ENCODE results near the gene SNRPB.
A peak's percentile ranks its signal among the peaks of the same experiment; 100 is the strongest.

Gene SNRPB

DNA sequence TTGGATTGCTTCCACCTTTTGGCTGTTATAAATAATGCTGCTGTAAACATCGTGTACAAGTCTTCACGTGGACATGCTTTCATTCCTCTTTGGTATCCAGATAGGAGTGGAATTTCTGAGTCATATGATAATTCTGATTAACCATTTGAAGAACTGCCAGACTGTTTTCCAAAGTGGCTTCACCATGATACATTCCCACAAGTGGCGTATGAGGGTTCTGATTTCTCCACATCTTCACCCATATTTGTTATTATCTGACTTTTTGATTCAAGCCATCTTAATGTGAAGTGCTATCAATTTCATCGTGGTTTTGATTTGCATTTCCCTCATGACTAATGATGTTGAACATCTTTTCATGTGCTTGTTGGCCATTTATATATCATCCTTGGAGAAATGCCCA, 2.9 kb upstream of the SNRPB start:
- DNase-seq = no peak

DNA sequence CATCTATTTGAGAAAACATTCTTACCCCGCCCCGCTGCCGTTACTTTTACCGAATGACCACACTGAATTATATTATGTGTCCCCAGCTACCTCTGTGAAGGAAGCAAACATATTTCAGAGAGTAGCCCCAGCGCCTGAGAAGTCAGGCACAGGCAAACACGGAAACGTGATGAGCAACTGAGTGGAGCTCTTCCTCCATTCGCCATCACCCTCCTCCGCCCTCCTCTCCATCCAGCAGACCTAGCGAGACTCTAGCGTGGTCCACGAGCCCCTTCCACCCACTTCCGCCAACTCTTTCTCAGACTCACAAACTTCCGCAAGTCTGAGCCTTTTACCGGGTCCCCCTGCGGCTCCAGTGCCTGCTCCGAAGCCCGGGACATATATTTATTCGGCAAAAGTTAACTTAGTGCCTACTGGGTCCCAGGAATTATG, 582 bp downstream of the SNRPB start:
- no peak for DNase-seq

DNA sequence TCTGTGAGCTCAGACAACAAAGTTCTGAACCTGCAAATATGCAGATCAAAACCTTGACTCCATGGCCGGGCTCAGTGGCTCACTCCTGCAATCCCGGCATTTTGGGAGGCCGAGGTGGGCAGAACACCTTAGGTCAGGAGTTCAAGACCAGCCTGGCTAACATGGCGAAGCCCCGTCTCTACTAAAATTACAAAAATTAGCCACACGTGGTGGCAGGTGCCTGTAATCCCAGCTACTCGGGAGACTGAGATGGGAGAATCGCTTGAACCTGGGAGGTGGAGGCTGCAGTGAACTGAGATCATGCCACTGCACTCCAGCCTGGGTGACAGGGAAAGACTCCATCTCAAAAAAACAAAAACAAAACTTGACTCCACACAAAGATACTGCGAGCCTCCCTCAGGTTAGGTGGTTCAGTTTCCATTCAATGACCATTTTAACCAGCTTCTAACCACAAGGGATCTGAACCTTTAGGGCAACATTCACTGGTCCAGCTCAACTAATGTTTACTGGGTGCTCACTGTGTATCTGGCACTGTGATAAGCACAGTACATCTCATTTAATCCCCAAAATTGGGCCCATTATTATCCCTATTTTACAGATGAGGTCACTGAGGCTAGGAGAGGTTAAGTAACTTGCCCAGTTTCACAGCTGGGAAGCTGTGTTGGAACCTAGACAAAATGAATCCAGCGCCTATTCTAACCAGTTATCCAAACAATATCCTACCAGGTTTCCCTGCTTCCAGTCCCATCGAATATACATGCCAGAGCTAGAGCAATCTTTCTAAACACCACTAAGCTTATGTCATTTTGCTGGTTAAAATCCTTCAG, 1.8 kb downstream of the SNRPB start:
- no peak for DNase-seq

DNA sequence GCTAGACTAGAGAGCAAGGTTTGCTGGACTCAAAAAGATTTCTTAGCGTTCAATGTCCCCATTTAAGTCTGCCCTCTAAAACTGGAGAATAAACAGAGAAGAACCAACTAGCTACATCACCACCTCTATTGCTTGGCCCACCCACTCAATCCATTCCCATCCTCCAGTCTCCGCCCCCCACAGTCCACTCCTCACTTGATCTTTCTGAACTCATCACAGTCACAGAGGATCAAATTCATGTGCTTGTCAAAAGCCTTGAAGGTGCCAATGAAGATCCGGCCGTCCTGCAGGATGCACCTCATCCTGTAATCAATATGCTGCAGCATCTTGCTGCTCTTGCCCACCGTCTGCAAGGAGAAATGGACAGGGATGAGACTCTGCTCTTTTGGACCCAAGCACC, 3.2 kb downstream of the SNRPB start:
- no peak for DNase-seq

DNA sequence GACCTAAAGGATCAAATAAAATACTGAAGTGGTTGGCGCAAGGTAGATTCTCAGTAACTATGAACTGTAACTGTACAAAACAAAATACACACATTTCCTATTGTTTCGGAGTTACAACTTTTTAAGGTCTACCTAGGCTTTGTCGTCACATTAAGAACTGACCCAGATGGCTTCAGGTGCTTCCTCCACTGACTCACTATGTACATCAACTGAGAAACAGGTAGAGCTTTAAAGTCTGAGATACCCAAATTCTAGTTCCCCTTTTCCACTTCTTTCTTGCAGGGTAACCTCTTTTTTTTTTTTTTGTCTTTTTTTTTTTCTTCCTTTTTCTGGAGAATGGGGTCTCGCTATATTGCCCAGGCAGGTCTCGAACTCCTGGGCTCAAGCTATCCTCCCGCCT, 5.5 kb downstream of the SNRPB start:
- no peak for DNase-seq

DNA sequence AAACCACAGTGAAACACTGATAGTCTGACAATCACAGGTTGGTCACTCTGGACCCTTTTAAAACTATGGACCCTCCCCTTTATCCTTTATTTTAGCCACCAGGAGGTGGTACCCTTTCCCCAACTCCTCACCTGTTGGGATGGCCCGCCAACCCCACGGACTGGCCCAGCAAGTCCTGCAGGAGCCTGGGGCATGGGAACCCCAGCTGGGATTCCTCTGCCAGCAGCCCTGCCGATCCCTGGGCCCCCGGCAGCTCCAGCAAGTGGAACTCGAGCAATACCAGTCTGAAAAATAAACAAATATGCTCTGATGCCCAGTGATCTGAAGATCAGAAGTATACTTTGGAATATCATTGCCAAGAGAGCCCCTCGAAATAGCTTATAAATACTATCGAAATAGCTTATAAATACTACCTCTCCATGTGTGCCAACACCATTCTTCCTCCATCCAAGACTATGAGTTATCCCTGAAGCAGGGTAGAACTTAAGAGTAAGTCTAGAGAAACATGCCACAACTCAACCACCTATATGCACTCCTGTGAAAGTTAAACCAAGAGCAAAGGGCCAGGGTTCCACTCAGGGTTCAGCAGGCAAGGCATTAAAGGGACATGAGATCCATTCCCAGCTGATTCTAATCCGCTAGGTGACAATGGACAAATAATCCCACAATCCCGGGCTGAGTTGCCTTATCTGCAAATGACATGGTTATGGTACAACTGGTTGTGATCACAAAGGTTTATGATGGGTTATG, 6.8 kb downstream of the SNRPB start:
- no peak for DNase-seq

DNA sequence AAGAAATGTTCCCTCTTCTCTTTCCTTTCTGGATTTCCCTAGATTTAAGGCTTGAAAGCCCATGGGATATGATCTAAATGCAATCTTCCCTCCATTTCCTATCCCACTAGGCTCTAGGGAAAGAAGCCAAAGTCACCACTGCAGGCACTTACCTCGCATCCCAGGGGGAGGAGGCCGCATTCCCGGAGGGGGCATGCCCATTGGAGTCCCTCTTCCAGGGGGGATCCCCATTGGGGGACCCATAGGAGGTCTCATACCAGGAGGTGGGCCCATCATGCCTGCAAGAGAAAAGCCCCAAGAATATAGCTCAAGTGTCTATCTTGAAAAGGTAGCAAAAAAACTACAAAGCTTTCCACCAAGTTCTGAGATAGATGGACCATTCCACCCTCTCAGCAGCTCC, 8.1 kb downstream of the SNRPB start:
- no peak for DNase-seq

DNA sequence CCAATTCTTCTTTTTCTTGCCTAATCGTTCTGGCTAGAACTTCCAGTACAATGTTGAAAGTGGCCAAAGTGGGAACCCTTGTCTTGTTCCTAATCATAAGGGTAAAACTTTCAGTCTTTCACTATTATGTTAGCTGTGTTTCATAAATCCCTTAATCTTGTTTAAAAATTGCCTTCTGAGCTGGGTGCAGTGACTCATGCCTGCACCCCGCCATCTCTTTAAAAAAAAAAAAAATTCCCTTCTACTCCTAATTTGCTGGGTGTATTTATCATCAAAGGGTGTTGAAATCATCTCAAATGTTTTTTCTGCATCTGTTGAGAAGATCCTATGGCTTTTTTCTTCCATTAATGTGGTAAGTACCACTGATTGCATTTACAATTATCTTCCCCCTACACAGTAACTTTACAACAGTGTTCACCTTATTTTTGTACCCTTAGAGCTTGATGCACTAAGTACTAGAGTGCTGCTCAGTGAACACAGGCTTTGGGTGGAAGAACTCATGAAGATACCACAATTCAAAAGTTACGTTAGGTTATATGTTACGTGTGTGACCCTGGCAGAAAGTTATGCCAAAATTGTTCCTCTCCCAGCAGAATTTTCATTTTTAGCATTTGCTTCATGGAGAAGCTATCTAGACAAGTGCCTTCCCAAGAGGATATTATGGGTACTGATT, 9.7 kb downstream of the SNRPB start:
- DNase-seq = no peak

DNA sequence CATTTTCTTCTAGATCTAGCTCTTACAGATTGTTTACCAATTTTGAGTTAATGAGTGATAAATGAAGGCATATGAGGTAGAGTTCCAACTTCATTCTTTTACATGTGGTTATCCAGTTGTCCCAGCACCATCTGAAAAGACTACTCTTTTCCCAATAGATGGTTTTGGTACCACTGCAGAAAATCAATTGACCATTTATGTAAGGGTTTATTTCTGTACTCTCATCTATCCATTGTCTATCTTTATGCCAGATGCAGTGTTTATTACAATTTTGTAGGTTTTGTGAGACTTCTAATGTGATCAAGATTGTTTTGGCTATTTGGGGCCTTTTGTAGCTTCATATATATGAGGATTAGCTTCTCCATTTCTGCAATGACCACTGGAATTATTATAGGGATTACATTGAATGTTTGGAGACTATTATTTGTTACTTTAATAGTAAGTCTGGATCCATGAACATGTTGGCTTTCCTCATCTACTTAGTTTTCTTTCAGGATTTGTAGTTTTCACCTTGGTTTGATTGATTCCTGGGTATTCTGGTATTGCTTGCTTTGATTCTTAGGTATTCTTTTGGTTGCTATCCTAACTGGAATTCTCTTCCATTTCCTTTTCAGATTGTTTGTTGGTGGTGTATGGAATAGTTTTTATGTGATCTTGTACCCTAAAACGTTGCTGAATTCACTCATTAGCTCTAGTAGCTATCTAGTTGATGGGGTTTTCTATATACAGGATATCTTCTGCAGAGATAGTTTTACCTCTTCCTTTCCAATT, 10.4 kb downstream of the SNRPB start:
- no peak for DNase-seq

DNA sequence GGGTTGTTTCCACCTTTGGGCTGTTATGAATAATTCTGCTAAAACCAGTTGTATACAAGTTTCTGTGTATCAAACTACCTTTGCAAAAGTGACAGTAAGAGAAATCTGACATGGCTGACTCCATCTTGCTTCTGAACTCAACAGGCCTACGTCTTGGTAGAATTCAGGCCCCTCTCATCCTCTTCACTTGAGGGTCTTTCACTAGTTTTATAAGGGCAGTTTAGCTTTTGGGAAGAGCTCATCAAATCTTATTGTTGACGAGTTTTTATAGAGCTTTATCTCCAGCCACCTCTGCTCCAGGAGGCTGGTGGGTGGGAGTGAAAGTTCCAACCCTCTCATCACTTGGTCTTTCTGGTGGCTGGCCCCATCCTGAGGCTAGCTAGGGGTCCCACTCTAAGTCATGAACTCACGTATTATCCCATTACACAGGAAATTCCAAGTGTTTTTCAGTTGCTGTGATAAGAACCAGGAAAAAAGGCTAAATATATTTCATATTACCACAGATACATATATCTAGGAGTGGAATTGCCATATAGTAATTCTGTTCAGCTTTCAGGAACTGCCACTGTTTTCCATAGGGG, 11.6 kb downstream of the SNRPB start:
- DNase-seq = no peak

DNA sequence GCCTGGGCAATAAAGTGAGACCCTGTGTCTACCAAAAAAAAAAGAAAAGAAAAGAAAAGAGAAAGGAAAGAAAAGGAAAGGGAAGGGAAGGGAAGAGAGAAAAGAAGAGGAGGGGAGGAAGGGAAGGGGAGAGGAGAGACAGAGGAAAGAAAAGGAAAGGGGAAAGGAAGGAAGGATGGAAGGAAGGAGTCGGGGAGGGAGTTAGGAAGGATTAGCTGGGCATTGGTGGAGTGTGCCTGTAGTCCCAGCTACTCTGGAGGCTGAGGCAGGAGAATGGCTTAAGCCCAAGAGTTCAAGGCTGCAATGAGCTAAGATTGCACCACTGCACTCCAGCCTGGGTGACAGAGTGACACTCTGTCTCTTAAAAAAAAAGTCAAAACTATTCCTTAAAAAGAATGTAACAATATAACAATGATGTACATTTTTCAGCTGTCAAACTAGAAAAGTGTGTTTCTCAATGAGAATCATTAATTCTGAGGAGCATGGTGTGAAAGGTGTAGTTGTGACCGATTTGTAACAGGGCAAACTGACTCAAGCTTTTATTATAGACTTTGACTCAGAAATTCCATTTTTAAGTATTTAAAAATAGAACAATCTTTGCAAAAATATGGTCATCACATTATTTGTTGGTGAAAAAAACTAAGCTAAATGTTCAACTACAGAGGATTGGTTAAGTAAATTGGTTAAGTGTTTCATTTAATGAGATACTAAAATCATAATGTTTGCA, 14.7 kb downstream of the SNRPB start:
- DNase-seq = no peak

DNA sequence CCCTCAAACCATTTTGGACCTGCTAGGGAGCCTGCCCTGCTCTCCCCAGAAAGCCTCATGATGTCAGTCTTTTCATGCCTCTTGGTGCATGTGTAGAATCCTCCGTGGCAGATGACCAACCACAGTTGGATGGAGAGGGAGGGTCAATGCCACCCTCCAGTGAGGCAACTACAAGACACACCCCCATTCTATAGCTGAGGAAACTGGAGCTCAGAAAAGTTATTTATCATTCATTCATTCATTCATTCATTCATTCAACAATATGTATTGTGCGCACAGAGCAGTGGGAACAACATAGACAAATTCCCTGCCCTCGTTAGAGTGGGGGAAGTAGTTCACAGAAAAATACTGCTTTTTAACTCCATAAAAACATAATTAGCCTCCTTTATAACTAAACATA, 16.8 kb downstream of the SNRPB start:
- DNase-seq = no peak

DNA sequence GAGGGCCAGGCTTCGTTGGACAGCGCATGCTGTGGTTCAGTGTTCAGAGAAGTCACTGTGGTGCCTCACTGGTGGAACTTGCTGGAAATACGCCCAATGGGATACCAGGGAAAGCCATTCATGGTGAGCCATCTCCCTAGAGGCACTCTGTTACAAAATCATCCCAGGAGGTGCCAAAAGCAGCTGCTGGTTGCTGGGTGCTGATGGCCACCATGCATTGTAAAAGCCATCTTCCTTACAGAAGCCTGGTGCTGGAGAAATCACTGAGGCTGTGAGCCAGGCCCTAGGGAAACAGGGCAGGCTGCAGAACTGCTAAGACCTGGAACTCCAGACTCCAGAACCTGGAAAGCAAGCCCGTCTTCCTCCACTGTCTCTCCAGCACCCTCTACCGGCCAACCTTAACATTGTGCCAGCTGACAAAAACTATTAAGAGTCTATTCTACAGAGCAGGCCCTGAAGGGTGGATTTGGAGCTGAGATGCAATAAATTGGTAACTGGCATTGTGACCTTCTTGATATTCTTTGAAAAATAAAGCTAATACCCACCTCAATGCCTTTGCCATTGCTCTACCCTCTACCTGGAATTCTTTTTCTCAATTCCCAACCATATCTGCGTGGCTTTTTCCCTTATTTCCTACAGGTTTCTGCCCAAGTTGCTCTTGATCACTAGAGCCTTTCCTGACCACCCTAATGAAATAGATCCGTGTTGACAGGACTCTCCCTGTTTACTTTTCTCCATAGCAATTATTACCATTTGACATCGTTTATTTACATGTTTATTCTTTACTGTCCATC, 18.5 kb downstream of the SNRPB start:
- peak; percentile 10 for DNase-seq

DNA sequence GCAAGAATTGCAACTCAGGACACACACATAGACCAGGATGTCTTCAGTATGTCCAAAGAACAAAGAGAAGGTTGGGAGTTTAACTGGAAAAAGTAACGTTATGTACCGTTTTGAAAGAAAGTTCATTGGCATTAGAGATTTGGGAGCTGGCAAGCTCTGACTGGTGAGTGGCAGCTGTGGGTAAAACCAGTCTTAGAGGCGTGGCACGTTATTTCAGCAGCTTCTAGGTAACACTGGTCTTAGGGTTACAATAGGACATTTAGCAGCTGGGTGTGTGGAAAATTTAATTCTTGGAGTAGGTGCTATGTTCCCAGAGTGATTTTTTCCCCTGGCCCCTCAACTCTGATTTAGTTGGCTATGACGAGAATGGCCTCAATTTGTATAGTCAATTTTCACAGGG, 19.2 kb downstream of the SNRPB start:
- no peak for DNase-seq

DNA sequence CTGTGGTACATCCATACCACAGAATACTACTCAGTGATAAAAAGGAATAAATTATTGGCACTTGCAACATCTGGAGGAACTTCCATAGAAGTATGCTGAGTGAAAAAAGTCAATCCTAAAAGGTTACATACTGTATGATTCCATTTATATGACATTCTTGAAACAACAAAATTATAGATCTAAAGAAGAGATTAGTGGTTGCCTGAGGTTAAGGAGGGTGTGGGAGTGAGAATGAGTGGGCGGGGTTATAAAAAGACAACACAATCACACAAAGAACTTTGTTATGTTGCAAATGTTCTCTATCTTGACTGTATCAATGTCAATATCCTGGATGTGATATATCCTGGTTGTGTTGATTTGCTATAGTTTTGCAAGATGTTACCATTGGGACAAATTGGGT, 21.2 kb downstream of the SNRPB start:
- no peak for DNase-seq

DNA sequence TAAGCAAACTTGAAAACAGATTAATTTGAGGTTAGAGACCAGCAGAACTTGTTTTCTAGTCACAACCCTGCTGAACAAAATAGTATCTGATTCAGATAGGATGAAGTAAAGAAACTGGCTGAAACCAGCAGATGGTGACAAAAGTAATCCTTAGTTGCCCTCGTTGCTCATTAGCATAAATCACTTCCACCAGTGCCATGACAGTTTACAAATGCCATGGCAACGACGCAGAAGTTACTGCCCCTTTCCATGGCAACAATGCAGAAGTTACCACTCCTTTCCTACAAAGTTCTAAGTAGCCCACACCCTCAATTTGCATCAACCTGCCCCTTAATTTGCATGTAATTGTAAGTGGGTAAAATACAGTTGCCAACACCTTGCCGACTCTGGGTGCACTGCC, 23.7 kb downstream of the SNRPB start:
- DNase-seq = no peak

DNA sequence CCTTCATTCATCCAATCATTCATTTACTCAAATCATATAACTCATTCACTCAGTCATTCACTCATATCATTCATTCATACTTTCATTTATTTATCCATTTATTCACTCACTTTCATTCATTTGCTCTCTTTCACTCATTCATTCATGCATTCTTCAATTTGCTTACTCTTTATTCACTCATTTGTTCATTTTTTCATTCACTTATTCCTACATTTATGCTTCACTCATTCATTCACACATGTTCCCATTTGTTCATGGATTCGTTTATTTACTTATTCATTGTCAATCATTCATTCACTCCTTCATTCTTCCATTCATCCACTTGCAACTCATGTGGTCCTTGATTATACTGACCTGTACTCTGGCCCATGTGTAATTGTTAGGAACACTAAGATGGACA, 39.4 kb downstream of the SNRPB start:
- no peak for DNase-seq

DNA sequence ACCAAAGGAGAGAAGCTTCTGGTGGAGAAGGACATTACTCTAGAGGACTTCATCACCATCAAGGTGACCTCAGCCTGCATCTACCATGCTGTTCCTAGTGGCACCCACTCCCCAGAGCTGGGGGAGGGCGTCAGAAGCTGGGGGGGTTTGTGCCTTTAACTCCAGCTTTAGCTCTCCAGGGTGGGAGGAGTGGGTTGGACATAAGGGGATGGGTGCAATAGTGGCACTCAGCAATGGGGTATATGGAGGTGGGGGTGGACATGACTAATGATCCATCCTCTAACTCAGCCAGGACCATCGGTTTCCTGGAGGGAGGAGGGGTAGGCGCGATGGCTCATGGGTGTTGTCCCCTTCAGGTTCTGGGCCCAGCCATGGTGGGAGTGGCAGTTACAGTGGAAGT, 40.1 kb downstream of the SNRPB start:
- no peak for DNase-seq

DNA sequence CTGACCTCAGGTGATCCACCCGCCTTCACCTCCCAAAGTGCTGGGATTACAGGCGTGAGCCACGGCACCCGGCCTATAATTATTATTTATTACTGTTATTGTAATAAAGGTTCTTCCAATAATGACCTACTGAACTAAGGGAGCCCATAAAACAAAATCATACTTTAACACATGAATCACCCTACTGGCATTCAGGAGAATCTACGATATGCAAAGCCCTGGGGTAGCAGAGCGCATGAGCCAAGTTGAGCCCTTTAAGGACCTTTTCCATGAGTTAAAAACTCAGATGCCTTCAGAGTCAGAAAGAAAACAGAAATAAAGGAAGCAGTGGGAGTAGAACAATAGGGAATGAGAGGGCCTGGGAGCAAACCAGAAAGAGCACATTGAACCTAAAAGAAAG, 41.5 kb downstream of the SNRPB start:
- DNase-seq = no peak

DNA sequence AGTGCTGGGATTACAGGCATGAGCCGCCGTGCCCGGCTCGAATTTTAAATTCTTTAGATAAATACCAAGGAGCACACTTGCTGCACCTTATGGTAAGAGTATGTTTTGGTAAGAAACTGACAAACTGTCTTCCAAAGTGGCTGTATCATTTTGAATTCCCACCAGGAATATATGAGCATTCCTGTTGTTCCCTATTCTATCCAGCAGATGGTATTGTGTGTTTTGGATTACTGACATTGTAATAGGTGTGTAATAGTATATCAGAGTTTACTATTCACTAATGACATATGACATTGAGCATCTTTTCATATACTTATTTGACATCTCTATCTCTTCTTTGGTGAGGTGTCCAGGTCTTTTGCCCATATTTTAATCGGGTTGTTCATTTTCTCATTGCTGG, 49.3 kb downstream of the SNRPB start:
- no peak for DNase-seq

DNA sequence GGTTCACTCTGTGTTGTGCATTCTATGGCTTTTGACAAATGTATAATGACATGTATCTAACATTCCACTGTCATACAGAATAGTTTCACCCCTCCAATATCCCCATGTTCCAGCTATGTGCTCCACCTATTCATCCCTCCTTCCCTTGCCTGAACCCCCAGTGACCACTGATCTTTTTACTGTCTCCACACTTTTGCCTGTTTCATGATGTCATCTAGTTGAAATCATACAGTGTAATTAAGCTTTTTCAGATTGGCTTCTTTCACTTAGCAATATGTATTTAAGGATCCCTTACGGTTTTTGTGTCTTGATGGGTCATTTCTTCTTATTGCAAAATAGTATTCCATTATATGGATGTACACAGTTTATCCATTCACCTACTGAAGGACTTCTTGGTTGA, 50.1 kb downstream of the SNRPB start:
- DNase-seq = no peak
